GM18526 (cell line): Measurements from ENCODE around the gene CYP27B1.
A peak's percentile ranks its signal among the peaks of the same experiment; 100 is the strongest.

Experiments
- POLR2A ChIP-seq: IDR thresholded peaks from 3 replicates; pipeline ENCODE4 v1.6.1; 2011; ENCODE audit not compliant: insufficient read length; ENCODE audit errors: extremely low read depth

The CYP27B1 gene

DNA sequence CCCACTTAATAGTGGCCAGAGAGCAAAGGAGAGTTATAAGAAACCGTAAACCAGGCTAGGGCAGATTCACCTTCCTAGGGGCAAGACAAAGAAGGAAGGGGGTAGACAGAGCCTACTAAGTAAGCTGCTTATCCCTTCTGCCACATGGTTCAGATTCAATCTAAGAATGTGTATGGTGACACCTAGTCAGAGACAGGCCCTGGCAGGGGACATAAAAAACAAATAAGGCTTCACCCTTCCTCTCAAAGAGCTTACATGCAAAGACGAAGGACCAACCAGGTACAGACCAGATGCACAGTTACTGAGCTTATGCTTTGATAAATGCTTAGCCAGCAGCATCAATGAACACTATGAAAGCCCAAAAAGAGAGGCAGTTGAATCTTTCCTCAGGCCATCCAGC, 4.4 kb downstream of the CYP27B1 start:
- TF ChIP-seq POLR2A = no peak

GRCh38 chr12:57761391-57761998, 5.4 kb downstream of the CYP27B1 start:
- TF ChIP-seq POLR2A = no peak

DNA sequence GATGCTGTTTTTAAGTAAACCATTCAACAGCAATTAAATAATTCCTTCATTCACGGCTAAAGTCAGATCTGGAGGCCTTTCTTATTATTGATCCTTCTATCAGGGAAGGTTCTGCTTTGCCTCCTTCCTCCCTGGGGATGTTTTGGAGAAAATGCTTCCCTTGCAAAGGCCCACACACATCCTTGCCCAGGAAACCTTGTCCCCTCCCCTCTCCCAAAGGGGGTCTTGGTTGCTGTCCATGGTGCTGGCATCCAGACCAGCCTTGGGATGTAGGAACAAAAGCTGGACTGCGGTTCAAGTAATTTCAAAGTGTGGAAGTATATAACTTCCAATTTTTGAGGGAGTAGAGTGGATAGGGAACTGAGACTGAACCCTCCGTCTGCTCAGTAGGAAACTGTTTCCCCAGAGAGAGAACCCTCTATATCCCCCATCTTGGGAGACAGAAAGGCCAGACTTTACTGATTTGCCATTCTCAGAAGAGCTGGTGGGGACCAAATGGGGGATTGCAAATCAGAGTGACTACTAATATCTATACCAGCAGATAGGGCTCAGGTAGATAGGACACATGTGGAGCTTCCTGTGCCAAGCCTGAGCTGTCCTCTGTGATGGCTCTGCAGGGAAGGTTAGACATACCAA, 6.4 kb downstream of the CYP27B1 start:
- no peak for TF ChIP-seq POLR2A

- TF ChIP-seq POLR2A = no peak
Measured at GRCh38 chr12:57759360-57759980, 7.4 kb downstream of the CYP27B1 start.

DNA sequence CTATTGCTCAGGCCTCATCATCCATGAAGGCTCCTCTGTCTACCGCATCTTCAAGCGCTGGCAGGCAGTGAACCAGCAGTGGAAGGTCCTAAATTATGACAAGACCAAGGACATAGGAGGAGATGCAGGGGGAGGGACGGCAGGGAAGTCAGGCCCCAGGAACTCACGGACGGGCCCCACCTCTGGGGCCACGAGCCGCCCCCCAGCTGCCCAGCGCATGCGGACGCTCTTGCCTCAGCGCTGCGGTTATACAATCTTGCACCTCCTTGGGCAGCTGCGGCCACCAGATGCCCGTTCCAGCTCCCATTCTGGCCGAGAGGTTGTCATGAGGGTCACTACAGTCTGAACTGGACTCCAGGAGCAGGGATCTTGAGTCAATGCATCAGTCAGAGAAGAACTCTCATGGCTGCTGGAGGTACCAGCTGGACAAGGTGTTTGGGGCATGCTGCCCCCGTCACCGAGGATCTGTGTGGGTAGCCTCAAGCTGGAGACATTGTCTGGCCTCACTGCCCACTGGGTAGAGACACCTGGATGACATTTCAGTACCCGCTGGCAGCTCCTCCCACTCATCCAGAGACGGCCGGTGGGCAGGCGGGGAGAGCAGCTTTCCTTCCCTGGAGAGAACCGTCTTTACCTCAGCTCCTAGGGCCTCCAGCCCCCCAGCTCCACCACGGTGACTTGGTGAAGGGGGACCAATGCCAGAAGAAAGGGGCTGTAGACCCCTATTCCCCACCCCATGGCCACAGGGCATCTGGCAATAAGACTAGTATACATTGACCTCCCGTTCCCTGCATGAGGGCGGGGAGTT, 8.1 kb downstream of the CYP27B1 start:
- no peak for TF ChIP-seq POLR2A

GRCh38 chr12:57757771-57758170, 9.1 kb downstream of the CYP27B1 start:
- TF ChIP-seq POLR2A = no peak

DNA sequence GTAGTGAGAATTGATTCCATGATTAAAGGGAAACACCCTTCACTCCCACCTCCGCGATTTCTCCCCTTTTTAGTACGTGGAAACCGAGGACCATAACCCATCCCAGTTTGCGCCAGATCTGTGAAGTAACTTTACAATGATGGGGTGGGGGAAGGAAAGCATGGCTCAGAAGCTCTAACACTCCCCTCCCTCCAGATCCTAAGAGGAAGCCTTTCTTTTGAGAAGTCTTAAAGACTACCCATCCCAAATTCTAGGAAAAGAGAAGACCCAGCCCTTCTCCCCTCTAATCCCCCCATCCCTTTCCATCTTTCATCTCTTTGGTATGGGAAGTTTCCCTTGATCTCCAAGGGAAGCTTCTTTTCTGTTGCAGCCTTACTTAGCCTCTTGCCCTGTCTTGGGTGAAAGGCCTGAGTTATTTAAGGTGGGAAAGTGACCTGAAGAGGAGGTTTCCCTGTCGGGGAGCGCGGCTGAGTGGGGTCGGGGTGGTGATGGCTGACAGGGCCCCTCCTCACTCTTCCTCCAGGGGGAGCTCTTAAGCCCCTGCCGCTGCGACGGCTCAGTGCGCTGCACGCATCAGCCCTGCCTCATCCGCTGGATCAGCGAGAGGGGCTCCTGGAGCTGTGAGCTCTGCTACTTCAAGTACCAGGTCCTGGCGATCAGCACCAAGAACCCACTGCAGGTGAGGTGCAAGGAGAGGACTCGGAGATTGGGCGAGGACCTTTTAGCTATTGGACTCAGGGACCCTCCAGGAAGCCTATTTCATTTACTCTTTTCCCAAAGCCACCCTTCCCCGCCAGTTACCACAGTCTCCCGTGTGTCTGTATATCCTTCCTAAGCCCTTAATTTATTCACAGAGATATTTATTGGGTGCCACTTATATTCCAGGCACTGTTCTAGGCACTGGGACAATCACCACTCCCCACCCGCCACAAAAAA, 10.2 kb downstream of the CYP27B1 start:
- TF ChIP-seq POLR2A = peak; percentile 5

DNA sequence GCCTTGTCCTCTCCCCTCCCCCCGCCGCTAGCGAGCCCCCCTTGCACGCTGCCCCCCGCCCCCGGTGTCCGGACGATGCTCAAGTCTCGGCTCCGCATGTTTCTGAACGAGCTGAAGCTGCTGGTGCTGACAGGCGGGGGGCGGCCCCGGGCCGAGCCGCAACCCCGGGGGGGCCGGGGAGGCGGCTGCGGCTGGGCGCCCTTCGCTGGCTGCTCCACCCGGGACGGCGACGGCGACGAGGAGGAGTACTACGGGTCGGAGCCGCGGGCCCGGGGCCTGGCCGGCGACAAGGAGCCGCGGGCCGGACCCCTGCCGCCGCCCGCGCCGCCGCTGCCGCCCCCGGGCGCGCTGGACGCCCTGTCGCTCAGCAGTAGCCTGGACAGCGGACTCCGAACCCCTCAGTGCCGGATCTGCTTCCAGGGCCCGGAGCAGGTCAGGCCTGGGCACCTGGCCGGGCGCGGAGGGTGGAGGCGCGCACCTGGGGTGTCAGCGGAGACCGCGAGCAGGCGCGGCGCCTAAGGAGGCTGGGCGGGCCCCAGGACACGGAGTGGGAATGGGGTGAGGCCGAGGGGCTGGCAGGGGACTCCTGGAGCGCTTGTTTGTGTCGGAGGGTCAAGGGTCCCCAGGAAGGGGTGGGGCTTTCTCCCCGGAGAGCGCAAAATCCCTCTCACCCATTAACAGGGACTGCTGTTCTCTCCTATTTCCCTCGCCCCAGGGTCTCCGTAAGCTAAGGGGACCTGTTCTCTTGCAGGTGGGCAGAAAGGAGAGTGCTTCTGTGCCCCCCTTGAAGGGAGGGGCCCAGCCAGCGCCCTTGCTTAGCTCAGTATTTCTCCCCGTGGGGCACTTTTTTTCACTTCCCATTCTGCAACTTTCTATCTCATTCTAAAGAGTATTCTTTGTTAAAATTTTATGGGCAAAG, 11.2 kb downstream of the CYP27B1 start:
- peak; percentile 10 for TF ChIP-seq POLR2A

GRCh38 chr12:57755194-57755453, 11.8 kb downstream of the CYP27B1 start:
- TF ChIP-seq POLR2A = no peak

GRCh38 chr12:57754411-57755193, 12.3 kb downstream of the CYP27B1 start, which contains the start of gene MARCHF9:
Gene MARCHF9 (plus strand): TSS chr12:57755103. CDS start chr12:57755529, 426 bp downstream.
- no peak for TF ChIP-seq POLR2A

DNA sequence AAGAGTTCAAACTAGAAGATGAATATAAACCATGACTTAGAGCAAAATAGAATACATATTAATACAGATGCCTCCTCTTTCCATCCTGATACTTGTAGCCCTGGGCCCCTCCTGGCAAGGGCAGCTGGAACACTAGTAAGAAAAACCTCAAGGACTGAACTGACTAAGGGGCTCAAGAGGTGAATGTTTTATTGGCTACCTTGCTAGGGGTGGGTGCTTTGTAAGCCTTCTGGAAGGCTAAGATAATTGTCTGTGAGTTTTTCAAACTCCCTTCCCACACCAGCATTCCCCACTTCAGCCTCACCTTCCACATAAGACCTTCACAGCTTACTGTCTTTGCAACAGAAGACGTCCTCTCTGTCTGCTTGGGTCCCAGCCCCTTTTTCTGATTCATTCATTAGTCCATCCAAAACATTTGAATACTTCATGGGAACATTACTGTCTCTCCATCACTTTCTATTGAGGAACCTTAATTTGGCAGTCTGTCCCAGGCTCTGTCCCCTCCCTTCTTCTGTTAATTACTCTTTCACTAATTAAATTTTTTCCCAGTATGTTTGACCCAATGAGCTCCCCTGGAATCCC, 13.0 kb downstream of the CYP27B1 start:
- no peak for TF ChIP-seq POLR2A

DNA sequence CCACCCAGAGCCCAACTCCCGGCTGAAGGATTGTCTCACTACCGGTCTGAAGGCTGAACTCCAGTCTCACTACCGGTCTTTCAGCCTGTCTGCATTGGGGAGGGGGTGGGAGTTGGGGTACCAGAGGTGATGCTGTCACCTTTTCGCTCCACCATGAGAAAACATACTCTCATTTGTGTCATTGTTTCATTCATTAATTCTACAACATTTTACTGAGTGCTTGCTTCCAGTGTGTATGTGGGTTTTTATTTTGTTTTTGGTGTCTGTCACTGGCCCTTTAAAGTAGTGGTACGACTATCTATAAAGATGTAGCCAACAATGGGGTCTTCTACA, 14.2 kb downstream of the CYP27B1 start:
- no peak for TF ChIP-seq POLR2A

DNA sequence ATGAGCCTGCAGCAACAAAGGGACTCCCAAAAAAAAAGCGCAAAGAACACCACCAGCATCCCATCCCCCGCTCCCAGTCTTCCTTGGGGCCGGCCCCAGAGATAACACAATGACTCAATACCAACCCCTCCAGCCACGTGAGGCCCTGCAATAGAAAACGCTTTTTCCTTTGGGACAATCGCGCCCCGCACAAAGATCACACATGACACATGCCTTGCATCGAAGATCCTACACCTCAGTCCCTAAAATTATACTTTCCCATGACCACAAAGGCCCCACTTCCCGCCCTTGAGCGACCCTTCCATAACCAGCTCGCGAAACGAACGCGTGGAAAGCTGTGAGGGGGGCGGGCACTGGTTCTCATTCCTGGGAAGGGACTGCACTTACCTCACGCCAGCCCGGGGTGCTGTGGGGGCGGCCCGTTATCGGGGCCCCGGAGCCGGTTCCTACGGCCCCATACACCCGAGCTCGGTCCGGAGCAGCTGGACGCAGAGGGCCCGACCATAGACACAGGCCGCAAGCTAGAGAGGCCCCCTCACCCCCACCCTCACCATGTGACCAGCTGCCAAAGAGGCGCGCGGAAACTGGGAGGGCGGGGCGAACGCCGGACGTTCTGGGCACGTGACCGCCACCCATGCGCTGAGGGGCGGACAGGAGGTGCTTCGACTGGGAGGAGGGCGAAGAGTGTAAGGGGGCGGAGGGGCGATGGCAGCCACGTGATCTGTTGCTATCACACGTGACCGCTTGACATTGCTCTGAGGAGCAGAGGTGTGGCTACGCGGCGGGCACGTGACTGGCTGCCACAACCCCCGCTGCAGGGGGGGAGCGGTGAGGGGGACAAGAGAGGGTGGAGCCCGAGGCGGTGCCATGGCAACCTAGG, 14.8 kb downstream of the CYP27B1 start, which contains the start of gene CDK4:
Gene CDK4, minus strand, starts transcription at position 523 of the 880 bp plus-strand sequence. CDS start 593 bp downstream, outside the sequence.
- TF ChIP-seq POLR2A = peak; percentile 69
